ENCODE results near the gene BOC.

Gene BOC

GRCh38 chr3:113255854-113256615, 44.7 kb downstream of the BOC start:
- Mint-ChIP-seq H3K27ac (no peak overlapping the region), H3K9me3 (no peaks in the 10 kb centered on the region), H3K4me1 (peaks cover 22 to 29% of the 10 kb centered on the region in 2 donors), H3K4me3 (no peak overlapping the region), H3K27me3 (peaks cover 0 to 8% of the 10 kb centered on the region in 2 donors), H3K36me3 (no peaks in the 10 kb centered on the region)
- DNase-seq (peak; percentile 49), ATAC-seq (replicated peaks) (peak; percentile 88 to 95)

DNA sequence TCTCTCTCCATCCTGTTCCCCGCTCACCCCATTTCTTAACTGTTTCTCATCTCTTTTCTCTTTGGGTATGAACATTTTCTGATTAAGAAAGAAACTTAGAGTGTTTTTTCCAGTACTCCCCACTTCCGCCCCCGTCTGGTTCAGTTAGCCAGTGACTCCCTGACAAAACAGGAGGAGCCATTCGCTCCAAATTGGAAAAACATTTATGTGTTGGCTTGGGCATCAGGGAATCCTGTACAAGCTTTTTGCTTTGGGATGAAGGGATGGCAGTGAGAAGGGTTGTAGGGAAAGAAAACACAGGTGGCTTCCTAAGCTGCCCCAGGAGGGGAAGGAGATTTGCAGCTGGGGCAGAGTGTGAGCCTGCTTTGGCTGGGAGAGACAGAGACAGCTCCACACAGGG, 47.0 kb downstream of the BOC start:
- peaks cover 3 to 17% of the 10 kb centered on the region in 2 donors for H3K27me3 Mint-ChIP-seq
- DNase-seq: no peak
- no peaks in the 10 kb centered on the region for H3K36me3 Mint-ChIP-seq
- H3K4me3 Mint-ChIP-seq: no peak overlapping the region
- H3K4me1 Mint-ChIP-seq: peaks cover 22 to 29% of the 10 kb centered on the region in 2 donors
- no peaks in the 10 kb centered on the region for H3K9me3 Mint-ChIP-seq
- no peak for ATAC-seq (replicated peaks)
- no peak overlapping the region for H3K27ac Mint-ChIP-seq

- Mint-ChIP-seq H3K4me3 (no peak overlapping the region), H3K9me3 (no peaks in the 10 kb centered on the region), H3K27ac (no peak overlapping the region), H3K27me3 (peaks cover 3 to 17% of the 10 kb centered on the region in 2 donors), H3K4me1 (peaks cover 16 to 22% of the 10 kb centered on the region in 2 donors), H3K36me3 (no peaks in the 10 kb centered on the region)
- DNase-seq (no peak), ATAC-seq (replicated peaks) (no peak)
Measured at GRCh38 chr3:113259196-113259595, 47.8 kb downstream of the BOC start.

- no peak for ATAC-seq (replicated peaks)
- Mint-ChIP-seq H3K27ac (no peak overlapping the region), H3K27me3 (peaks cover 3 to 17% of the 10 kb centered on the region in 2 donors), H3K4me1 (peaks cover 4% of the 10 kb centered on the region in 2 donors), H3K9me3 (no peaks in the 10 kb centered on the region), H3K4me3 (no peak overlapping the region), H3K36me3 (no peaks in the 10 kb centered on the region)
- no peak for DNase-seq
Measured at GRCh38 chr3:113261063-113261625, 49.8 kb downstream of the BOC start.

DNA sequence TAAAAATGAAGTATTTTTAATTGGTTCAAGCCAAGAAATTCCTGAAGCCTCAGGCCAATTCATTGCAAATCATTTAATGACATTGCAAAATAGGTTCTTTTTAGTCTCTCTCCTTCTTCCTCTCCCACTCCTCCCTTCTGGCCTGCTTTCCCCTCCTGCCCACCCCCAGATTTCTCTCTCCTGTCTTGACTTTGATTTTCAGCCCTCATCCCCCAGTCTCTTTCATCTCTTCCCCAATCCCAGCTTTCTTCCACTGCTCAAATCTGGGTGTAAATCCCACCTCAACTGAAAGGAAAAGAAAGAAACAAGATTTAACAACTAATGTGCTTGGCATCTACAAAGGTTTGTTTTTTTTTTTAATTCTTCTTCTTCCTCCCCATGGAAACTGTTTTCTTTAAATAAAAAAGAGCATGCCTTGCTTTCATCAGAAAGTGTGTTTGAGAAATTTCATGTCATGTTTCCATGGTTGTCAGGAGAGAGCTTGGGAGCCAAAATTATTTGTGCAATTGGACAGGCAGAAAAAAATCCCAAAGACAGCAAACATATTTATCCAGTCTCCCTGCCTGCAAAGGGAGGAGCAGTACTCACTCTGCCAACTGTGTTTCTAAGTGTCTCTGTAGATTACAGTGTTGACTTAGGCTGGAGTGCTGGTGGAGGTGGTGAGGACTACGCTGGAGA, 50.4 kb downstream of the BOC start:
- H3K27ac Mint-ChIP-seq: no peak overlapping the region
- H3K9me3 Mint-ChIP-seq: no peaks in the 10 kb centered on the region
- no peak for DNase-seq
- no peak for ATAC-seq (replicated peaks)
- no peak overlapping the region for H3K4me3 Mint-ChIP-seq
- no peaks in the 10 kb centered on the region for H3K4me1 Mint-ChIP-seq
- H3K36me3 Mint-ChIP-seq: no peaks in the 10 kb centered on the region
- H3K27me3 Mint-ChIP-seq: peaks cover 3 to 17% of the 10 kb centered on the region in 2 donors

DNA sequence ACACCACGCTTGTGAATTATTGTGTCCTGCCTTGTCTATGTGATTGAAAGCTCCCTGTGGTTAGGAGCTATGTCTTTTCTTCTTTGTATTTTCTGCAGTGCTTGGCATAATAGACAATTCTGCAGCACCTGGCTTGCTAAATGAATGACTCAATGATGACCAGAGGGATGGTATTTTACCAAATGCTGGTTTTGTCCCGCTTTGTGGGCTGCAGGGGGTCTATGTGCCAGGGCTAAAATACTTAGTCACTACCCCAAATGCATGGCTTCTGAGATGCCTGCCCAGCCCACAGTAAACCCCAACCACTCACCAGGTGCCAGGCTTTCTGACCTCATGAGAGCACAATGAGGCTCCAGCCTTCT, 50.9 kb downstream of the BOC start:
- Mint-ChIP-seq H3K9me3 (no peaks in the 10 kb centered on the region), H3K4me1 (no peaks in the 10 kb centered on the region), H3K4me3 (no peak overlapping the region), H3K27me3 (peaks cover 3 to 17% of the 10 kb centered on the region in 2 donors), H3K36me3 (no peaks in the 10 kb centered on the region), H3K27ac (no peak overlapping the region)
- DNase-seq (no peak), ATAC-seq (replicated peaks) (no peak)

DNA sequence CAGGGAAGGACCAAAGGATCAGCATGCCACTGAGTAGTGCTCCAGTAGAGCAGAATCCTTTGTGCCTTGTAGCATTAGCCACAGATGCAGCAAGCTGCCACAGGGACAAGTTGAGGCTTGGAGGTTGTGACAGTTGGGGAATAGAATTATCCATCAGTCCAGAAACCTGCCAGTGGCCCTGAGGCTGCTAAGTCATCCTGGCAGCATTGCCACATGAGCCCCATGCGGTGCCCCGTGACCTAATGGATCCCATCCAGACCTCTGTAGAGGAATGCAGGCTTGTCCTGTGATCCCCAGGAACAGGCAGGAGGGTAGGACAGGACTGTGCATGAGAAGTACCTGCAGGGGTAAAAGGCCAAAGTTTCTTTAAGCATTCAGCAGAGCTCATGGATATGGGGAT, 51.7 kb downstream of the BOC start:
- no peak for DNase-seq
- no peaks in the 10 kb centered on the region for H3K9me3 Mint-ChIP-seq
- no peak overlapping the region for H3K4me3 Mint-ChIP-seq
- no peaks in the 10 kb centered on the region for H3K4me1 Mint-ChIP-seq
- H3K27me3 Mint-ChIP-seq: peaks cover 7 to 22% of the 10 kb centered on the region in 2 donors
- no peaks in the 10 kb centered on the region for H3K36me3 Mint-ChIP-seq
- H3K27ac Mint-ChIP-seq: no peak overlapping the region
- ATAC-seq (replicated peaks): no peak

DNA sequence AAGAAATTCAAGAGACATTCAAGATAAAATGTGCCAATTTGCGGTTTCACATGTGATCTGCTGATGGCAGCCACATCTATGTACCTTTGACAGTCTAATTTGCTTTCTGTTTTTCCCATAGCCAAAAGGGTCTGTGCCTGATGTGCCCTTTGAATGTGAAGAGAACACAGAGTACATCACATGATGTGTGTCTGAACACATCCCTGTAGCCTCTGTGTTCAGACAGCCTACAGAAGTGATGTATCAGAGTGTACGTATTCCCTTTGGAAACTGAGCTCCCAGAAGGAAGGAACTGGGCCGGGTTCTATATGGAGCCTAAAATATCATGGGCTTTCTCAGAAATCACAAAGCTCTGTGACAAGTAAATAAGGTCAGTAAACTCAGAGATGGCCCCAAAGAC, 52.4 kb downstream of the BOC start:
- Mint-ChIP-seq H3K27me3 (peaks cover 13 to 25% of the 10 kb centered on the region in 2 donors), H3K27ac (no peak overlapping the region), H3K36me3 (no peaks in the 10 kb centered on the region), H3K9me3 (no peaks in the 10 kb centered on the region), H3K4me1 (no peaks in the 10 kb centered on the region), H3K4me3 (no peak overlapping the region)
- ATAC-seq (replicated peaks) (no peak), DNase-seq (no peak)

- Mint-ChIP-seq H3K4me3 (no peak overlapping the region), H3K36me3 (no peaks in the 10 kb centered on the region), H3K4me1 (no peaks in the 10 kb centered on the region), H3K9me3 (no peaks in the 10 kb centered on the region), H3K27ac (no peak overlapping the region), H3K27me3 (peaks cover 13 to 25% of the 10 kb centered on the region in 2 donors)
- DNase-seq: no peak
- ATAC-seq (replicated peaks): no peak
Measured at GRCh38 chr3:113264283-113265131, 53.1 kb downstream of the BOC start.

GRCh38 chr3:113265231-113265630, 53.9 kb downstream of the BOC start:
- no peak overlapping the region for H3K27ac Mint-ChIP-seq
- no peak for DNase-seq
- H3K4me3 Mint-ChIP-seq: no peak overlapping the region
- no peaks in the 10 kb centered on the region for H3K9me3 Mint-ChIP-seq
- no peaks in the 10 kb centered on the region for H3K4me1 Mint-ChIP-seq
- ATAC-seq (replicated peaks): no peak
- peaks cover 13 to 25% of the 10 kb centered on the region in 2 donors for H3K27me3 Mint-ChIP-seq
- H3K36me3 Mint-ChIP-seq: no peaks in the 10 kb centered on the region

- Mint-ChIP-seq H3K9me3 (no peaks in the 10 kb centered on the region), H3K27ac (no peak overlapping the region), H3K4me1 (no peaks in the 10 kb centered on the region), H3K36me3 (no peaks in the 10 kb centered on the region), H3K4me3 (no peak overlapping the region), H3K27me3 (peaks cover 11 to 14% of the 10 kb centered on the region in 2 donors)
- ATAC-seq (replicated peaks) (no peak), DNase-seq (no peak)
Measured at GRCh38 chr3:113266738-113267137, 55.4 kb downstream of the BOC start.

DNA sequence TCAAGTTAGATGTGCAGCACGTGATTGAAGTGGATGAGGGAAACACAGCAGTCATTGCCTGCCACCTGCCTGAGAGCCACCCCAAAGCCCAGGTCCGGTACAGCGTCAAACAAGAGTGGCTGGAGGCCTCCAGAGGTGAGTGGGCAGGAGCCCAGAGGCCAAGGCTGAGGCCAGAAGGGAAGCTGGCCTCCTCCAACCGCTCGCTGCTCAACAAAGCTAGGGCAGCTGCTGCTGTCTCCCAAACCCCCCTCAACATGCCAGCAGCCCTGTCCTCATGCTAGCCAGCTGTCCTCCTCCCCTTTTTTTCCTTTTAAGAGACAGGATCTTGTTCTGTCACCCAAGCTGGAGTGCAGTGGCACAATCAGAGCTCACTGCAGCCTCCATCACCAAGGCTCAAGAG, 57.0 kb downstream of the BOC start:
- no peaks in the 10 kb centered on the region for H3K4me1 Mint-ChIP-seq
- no peak overlapping the region for H3K27ac Mint-ChIP-seq
- DNase-seq (no peak), ATAC-seq (replicated peaks) (no peak)
- no peaks in the 10 kb centered on the region for H3K36me3 Mint-ChIP-seq
- no peak overlapping the region for H3K4me3 Mint-ChIP-seq
- H3K27me3 Mint-ChIP-seq: peaks cover 9 to 12% of the 10 kb centered on the region in 2 donors
- no peaks in the 10 kb centered on the region for H3K9me3 Mint-ChIP-seq

DNA sequence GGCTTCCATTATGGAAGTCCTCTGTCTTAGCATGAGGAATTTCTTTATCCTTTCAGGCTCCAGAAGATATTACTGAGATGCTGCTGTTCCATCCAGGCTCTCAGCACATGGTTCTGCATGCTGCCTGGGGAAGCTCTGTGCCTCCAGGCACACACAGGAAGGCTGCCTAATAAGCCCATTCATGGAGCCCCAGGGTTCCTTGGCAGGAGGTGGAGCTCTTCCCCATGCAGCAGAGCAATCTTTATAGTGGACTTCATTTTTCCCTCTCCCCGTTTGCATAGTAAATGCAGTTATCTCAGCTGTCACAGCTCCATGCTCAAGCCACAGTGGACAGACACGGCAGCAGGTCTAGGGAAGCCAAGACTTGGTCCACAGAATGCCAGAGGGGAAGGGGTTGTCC, 57.6 kb downstream of the BOC start:
- DNase-seq: no peak
- Mint-ChIP-seq H3K27me3 (peaks cover 9 to 12% of the 10 kb centered on the region in 2 donors), H3K4me3 (no peak overlapping the region), H3K4me1 (no peaks in the 10 kb centered on the region), H3K9me3 (no peaks in the 10 kb centered on the region), H3K36me3 (no peaks in the 10 kb centered on the region), H3K27ac (no peak overlapping the region)
- no peak for ATAC-seq (replicated peaks)

DNA sequence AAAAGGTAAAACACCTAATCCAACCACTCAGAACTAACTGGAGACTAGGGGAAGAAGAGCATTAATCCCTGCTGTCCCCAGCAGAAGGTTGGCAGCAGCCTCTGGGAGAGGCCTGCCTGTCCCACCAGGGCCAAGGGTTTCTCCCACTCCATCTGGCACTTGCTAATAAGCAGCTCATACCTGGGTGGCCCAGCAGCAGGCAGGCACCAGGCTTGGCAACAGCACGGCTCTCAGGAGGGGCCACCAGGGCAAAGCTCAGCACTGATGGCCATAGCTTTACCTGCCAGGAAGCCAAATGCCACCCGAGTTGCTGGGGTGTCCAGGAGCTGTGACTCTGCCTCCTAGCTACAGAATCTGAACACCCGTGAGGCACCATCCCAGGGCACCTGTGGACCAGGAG, 58.3 kb downstream of the BOC start:
- H3K27ac Mint-ChIP-seq: no peak overlapping the region
- H3K4me1 Mint-ChIP-seq: no peaks in the 10 kb centered on the region
- H3K4me3 Mint-ChIP-seq: no peak overlapping the region
- no peak for DNase-seq
- peaks cover 9 to 12% of the 10 kb centered on the region in 2 donors for H3K27me3 Mint-ChIP-seq
- ATAC-seq (replicated peaks): no peak
- H3K9me3 Mint-ChIP-seq: no peaks in the 10 kb centered on the region
- H3K36me3 Mint-ChIP-seq: no peaks in the 10 kb centered on the region

Data from stimulated activated naive B cell treated with anti-CD40 and anti-IgM and Interleukin-4, amounts not matched to agents 10 μg/mL and 1 μg/mL and 100 μg/mL, for 72 hours (primary cell).